COLO668 (cell line): ENCODE data around the gene HOXC10.

ENCODE experiments used
- DNase-seq: peaks from one replicate; lab custom pipeline; 2025; ENCODE audit not compliant: unreplicated experiment; lab: John Stamatoyannopoulos, UW

HOXC10 gene

GRCh38 chr12:53950789-53951576 is 34.0 kb upstream of the HOXC10 start:
- no peak for DNase-seq

GRCh38 chr12:53951577-53952334 is 33.2 kb upstream of the HOXC10 start:
- DNase-seq = no peak

- DNase-seq = no peak
These were observed 32.6 kb upstream of the HOXC10 start for GRCh38 chr12:53952335-53952694.

GRCh38 chr12:53952871-53953734 is 31.8 kb upstream of the HOXC10 start:
- no peak for DNase-seq

- DNase-seq = no peak
These were observed 30.9 kb upstream of the HOXC10 start for GRCh38 chr12:53953831-53954693.

GRCh38 chr12:53954694-53955035 is 30.3 kb upstream of the HOXC10 start, which contains the start of gene HOXC12:
HOXC12 (plus strand) TSS chr12:53954903; CDS start chr12:53954930, 27 bp downstream.
- no peak for DNase-seq

GRCh38 chr12:53955036-53955775 is 29.7 kb upstream of the HOXC10 start:
- no peak for DNase-seq

- no peak for DNase-seq
These were observed 29.1 kb upstream of the HOXC10 start for GRCh38 chr12:53955776-53956250.

GRCh38 chr12:53956251-53956887 is 28.6 kb upstream of the HOXC10 start:
- no peak for DNase-seq

- no peak for DNase-seq
These were observed 27.9 kb upstream of the HOXC10 start for GRCh38 chr12:53956914-53957536.

GRCh38 chr12:53958128-53958527 is 26.8 kb upstream of the HOXC10 start:
- no peak for DNase-seq

- DNase-seq = no peak
These were observed 25.6 kb upstream of the HOXC10 start for GRCh38 chr12:53959314-53959713.

- no peak for DNase-seq
These were observed 24.5 kb upstream of the HOXC10 start for GRCh38 chr12:53960187-53961024.

GRCh38 chr12:53961025-53961761 is 23.8 kb upstream of the HOXC10 start:
- DNase-seq = no peak

- DNase-seq = no peak
These were observed 21.9 kb upstream of the HOXC10 start for GRCh38 chr12:53963005-53963404.

- no peak for DNase-seq
These were observed 21.3 kb upstream of the HOXC10 start for GRCh38 chr12:53963434-53964314.
